Mucosa of rectum (tissue), 2 donors: ENCODE results near the gene ATL3.
"Not testable (repeated sequence)": the region's sequence is repeated elsewhere in the genome, so short reads cannot be mapped to it uniquely, and the experiment has no call there.

ENCODE experiments used
- H3K27ac ChIP-seq, 2 donors: one replicate each; pipeline ENCODE4 v1.7.0; 2013; ENCODE audit warnings: inconsistent platforms in 2 of 2, low read depth in 2 of 2, low read length in 2 of 2
- H3K27me3 ChIP-seq, 2 donors: one replicate each; pipeline ENCODE4 v1.7.0; 2013; ENCODE audit warnings: low read length in 2 of 2; ENCODE audit not compliant: control insufficient read depth in 2 of 2, insufficient read depth in 2 of 2
- H3K36me3 ChIP-seq, 2 donors: one replicate each; pipeline ENCODE4 v1.7.0; 2013; ENCODE audit warnings: low read length in 2 of 2; ENCODE audit not compliant: control insufficient read depth in 2 of 2, insufficient read depth in 2 of 2
- H3K4me1 ChIP-seq, 2 donors: one replicate each; pipeline ENCODE4 v1.7.0; 2013; ENCODE audit warnings: low read length in 2 of 2, mild to moderate bottlenecking in 1 of 2; ENCODE audit not compliant: control insufficient read depth in 2 of 2, insufficient read depth in 2 of 2
- H3K4me3 ChIP-seq, 2 donors: one replicate each; pipeline ENCODE4 v1.7.0; 2013; ENCODE audit warnings: low read length in 2 of 2
- H3K9ac ChIP-seq, 2 donors: one replicate each; pipeline ENCODE4 v1.7.0; 2013; ENCODE audit warnings: low read length in 2 of 2, low read depth in 1 of 2, mild to moderate bottlenecking in 1 of 2
- H3K9me3 ChIP-seq, 2 donors: one replicate each; pipeline ENCODE4 v1.7.0; 2013; ENCODE audit warnings: low read length in 2 of 2; ENCODE audit not compliant: control insufficient read depth in 2 of 2
- donor health status: healthy.
- donor health status: Normal muscosa, but diverticular disease.

The ATL3 gene

GRCh38 chr11:63590024-63590788 lies 81.0 kb downstream of the ATL3 start:
- no peak overlapping the region for H3K9ac ChIP-seq
- H3K27ac ChIP-seq = no peak overlapping the region

GRCh38 chr11:63589000-63589399 lies 82.2 kb downstream of the ATL3 start:
- Histone ChIP-seq H3K27me3 (no peaks in the 10 kb centered on the region), H3K36me3 (no peaks in the 10 kb centered on the region), H3K9me3 (no peaks in the 10 kb centered on the region), H3K4me3 (no peak overlapping the region), H3K27ac (no peak overlapping the region), H3K4me1 (no peaks in the 10 kb centered on the region), H3K9ac (no peak overlapping the region)

More at GRCh38 chr11:63590024-63590788, 81.0 kb downstream of the ATL3 start:
- no peaks in the 10 kb centered on the region for H3K36me3 ChIP-seq
- H3K27me3 ChIP-seq = no peaks in the 10 kb centered on the region
- no peaks in the 10 kb centered on the region for H3K4me1 ChIP-seq
- H3K9me3 ChIP-seq = no peaks in the 10 kb centered on the region
- no peak overlapping the region for H3K4me3 ChIP-seq

GRCh38 chr11:63586451-63587166 lies 84.6 kb downstream of the ATL3 start:
- H3K9ac ChIP-seq = no peak overlapping the region
- peaks cover 0 to 2% of the 10 kb centered on the region in 2 donors for H3K36me3 ChIP-seq
- H3K9me3 ChIP-seq = peaks cover 0 to 6% of the 10 kb centered on the region in 2 donors
- no peak overlapping the region for H3K4me3 ChIP-seq
- H3K27ac ChIP-seq = no peak overlapping the region
- H3K27me3 ChIP-seq = no peaks in the 10 kb centered on the region
- H3K4me1 ChIP-seq = no peaks in the 10 kb centered on the region

GRCh38 chr11:63583357-63583677 lies 87.9 kb downstream of the ATL3 start:
- Histone ChIP-seq H3K9me3 (peaks cover 0 to 6% of the 10 kb centered on the region in 2 donors), H3K4me1 (no peaks in the 10 kb centered on the region), H3K4me3 (no peak overlapping the region), H3K27ac (no peak overlapping the region), H3K27me3 (no peaks in the 10 kb centered on the region), H3K36me3 (peaks cover 0 to 4% of the 10 kb centered on the region in 2 donors), H3K9ac (no peak overlapping the region)

- H3K27me3 ChIP-seq, H3K27ac ChIP-seq, H3K9me3 ChIP-seq, H3K4me1 ChIP-seq, H3K4me3 ChIP-seq, H3K36me3 ChIP-seq, H3K9ac ChIP-seq: not testable (repeated sequence)
Measured at GRCh38 chr11:63581224-63581623, 90.0 kb downstream of the ATL3 start.

- not testable (repeated sequence) for H3K36me3 ChIP-seq, H3K9me3 ChIP-seq, H3K27ac ChIP-seq, H3K27me3 ChIP-seq, H3K4me3 ChIP-seq, H3K9ac ChIP-seq
- peaks cover 11 to 13% of the 10 kb centered on the region in 2 donors for H3K4me1 ChIP-seq
Measured at GRCh38 chr11:63578882-63579281, 92.3 kb downstream of the ATL3 start.

- peaks cover 0 to 2% of the 10 kb centered on the region in 2 donors for H3K36me3 ChIP-seq
- peak overlapping the region; percentile 85 to 88 for H3K27ac ChIP-seq
- H3K9me3 ChIP-seq = no peaks in the 10 kb centered on the region
- H3K4me1 ChIP-seq = peaks cover 13 to 18% of the 10 kb centered on the region in 2 donors
- peak overlapping the region; percentile 47 to 53 for H3K9ac ChIP-seq
- H3K27me3 ChIP-seq = no peaks in the 10 kb centered on the region
- H3K4me3 ChIP-seq = peak overlapping the region; percentile 26 to 61
Measured at GRCh38 chr11:63574856-63575602, 96.1 kb downstream of the ATL3 start.
